HepG2 (cell line): Measurements from ENCODE around the gene PRR35. TPM values are rescaled to one million over a fixed set of nuclear protein-coding genes. Genes with fewer than 3 reads are reported as not detected.

Experiments
- FOSL2 ChIP-seq: sonication (generic); formaldehyde crosslinking; IDR thresholded peaks from 2 replicates; pipeline ENCODE4 v1.4.0; 2020; ENCODE audit warnings: missing genetic modification reagents
- KDM5B ChIP-seq: sonication (generic); formaldehyde crosslinking; IDR thresholded peaks from 2 replicates; pipeline ENCODE4 v1.4.0; 2020; ENCODE audit warnings: missing genetic modification reagents, mild to moderate bottlenecking, borderline replicate concordance
- KLF11 ChIP-seq: IDR thresholded peaks from 2 replicates; pipeline ENCODE4 v1.6.1; 2016; ENCODE audit warnings: missing compliant biosample characterization
- NCOR1 ChIP-seq: fragments of 200-600 bp; sonication (generic); IDR thresholded peaks from 2 replicates; pipeline ENCODE4 v1.7.0; 2017; ENCODE audit warnings: antibody characterized with exemption, low read length, borderline replicate concordance
- NFKBIZ ChIP-seq: IDR thresholded peaks from 2 replicates; pipeline ENCODE4 v1.6.1; 2018; ENCODE audit warnings: missing genetic modification reagents, missing compliant biosample characterization
- SRSF1 ChIP-seq: fragments of 200-400 bp; formaldehyde crosslinking; optimal IDR thresholded peaks from 2 replicates; pipeline ENCODE3; 2017; ENCODE audit warnings: mild to moderate bottlenecking, low read depth, low read length, moderate library complexity
- ZFAT ChIP-seq: sonication (generic); formaldehyde crosslinking; conservative IDR thresholded peaks from 2 replicates; pipeline ENCODE4 v1.8.1; 2023; ENCODE audit warnings: missing genetic modification reagents, inconsistent platforms
- ZMYM4 ChIP-seq: sonication (generic); formaldehyde crosslinking; IDR thresholded peaks from 2 replicates; pipeline ENCODE4 v1.8.1; 2023; ENCODE audit warnings: mild to moderate bottlenecking, missing genetic modification reagents
- ZNF101 ChIP-seq: sonication (generic); formaldehyde crosslinking; IDR thresholded peaks from 2 replicates; pipeline ENCODE4 v1.4.0; 2020; ENCODE audit warnings: mild to moderate bottlenecking, low read depth, missing genetic modification reagents, borderline replicate concordance
- ZNF382 ChIP-seq: sonication (generic); formaldehyde crosslinking; IDR thresholded peaks from 2 replicates; pipeline ENCODE4 v1.5.0; 2020; ENCODE audit warnings: missing genetic modification reagents, mild to moderate bottlenecking, borderline replicate concordance
- ZNF431 ChIP-seq: sonication (generic); formaldehyde crosslinking; IDR thresholded peaks from 2 replicates; pipeline ENCODE4 v1.9.0; 2022; ENCODE audit warnings: missing genetic modification reagents, low read depth, mild to moderate bottlenecking, borderline replicate concordance
- ZNF441 ChIP-seq: sonication (generic); formaldehyde crosslinking; IDR thresholded peaks from 2 replicates; pipeline ENCODE4 v1.7.0; 2021; ENCODE audit warnings: missing genetic modification reagents, borderline replicate concordance
- ZNF530 ChIP-seq: sonication (generic); formaldehyde crosslinking; IDR thresholded peaks from 2 replicates; pipeline ENCODE4 v1.5.0; 2020; ENCODE audit warnings: low read depth, mild to moderate bottlenecking, missing genetic modification reagents
- ZNF850 ChIP-seq: sonication (generic); formaldehyde crosslinking; conservative IDR thresholded peaks from 2 replicates; pipeline ENCODE4 v1.9.0; 2021; ENCODE audit warnings: mild to moderate bottlenecking, missing genetic modification reagents
- polyA plus RNA-seq, 8 experiments: library from polyadenylated mRNA; depleted of rRNA in 3 of 8; stranded (reverse) in 7 of 8; unstranded in 1 of 8; fragments of >200 nt; fragmentation: Illumina TruSeq in 4 of 8; extraction: Trizol in 4 of 8; gene quantifications; 2 replicates each; pipeline versions ENCODE4 v1.2.1 to v1.2.3, GENCODE V29; 2011 to 2016; ENCODE audit warnings: low read depth in 4 of 8, missing spikeins in 1 of 8, mixed read lengths in 1 of 8; ENCODE audit not compliant: insufficient read depth in 1 of 8
- total RNA-seq, 5 experiments: library from RNA; depleted of rRNA; stranded (reverse); fragments of >200 nt; fragmentation: Illumina TruSeq; extraction: Trizol; gene quantifications; 2 replicates each; pipeline ENCODE4 v1.2.3, GENCODE V29; 2016; ENCODE audit warnings: low read depth in 1 of 5
- TF ChIP-seq, protein P1 (sequence below): sonication (generic); formaldehyde crosslinking; IDR thresholded peaks from 2 replicates; pipeline ENCODE4 v1.5.0; 2020; ENCODE audit warnings: missing genetic modification reagents, mild to moderate bottlenecking, borderline replicate concordance
- TF ChIP-seq, protein P2 (sequence below): IDR thresholded peaks from 2 replicates; pipeline ENCODE4 v1.6.1; 2016; ENCODE audit warnings: low read depth, missing genetic modification reagents, missing compliant biosample characterization
- TF ChIP-seq, protein P3 (sequence below): sonication (generic); formaldehyde crosslinking; conservative IDR thresholded peaks from 2 replicates; pipeline ENCODE4 v1.5.0; 2020; ENCODE audit warnings: missing genetic modification reagents
- TF ChIP-seq, protein P4 (sequence below): sonication (generic); formaldehyde crosslinking; IDR thresholded peaks from 2 replicates; pipeline ENCODE4 v1.5.1; 2020; ENCODE audit warnings: mild to moderate bottlenecking, missing genetic modification reagents, moderate library complexity

PRR35 gene
- total and polyA plus RNA-seq, 2 of the 13 experiments (the other 11 are each of a cell fraction or from before 2014, with no cell fraction given) = 0.07 to 0.16 TPM

DNA sequence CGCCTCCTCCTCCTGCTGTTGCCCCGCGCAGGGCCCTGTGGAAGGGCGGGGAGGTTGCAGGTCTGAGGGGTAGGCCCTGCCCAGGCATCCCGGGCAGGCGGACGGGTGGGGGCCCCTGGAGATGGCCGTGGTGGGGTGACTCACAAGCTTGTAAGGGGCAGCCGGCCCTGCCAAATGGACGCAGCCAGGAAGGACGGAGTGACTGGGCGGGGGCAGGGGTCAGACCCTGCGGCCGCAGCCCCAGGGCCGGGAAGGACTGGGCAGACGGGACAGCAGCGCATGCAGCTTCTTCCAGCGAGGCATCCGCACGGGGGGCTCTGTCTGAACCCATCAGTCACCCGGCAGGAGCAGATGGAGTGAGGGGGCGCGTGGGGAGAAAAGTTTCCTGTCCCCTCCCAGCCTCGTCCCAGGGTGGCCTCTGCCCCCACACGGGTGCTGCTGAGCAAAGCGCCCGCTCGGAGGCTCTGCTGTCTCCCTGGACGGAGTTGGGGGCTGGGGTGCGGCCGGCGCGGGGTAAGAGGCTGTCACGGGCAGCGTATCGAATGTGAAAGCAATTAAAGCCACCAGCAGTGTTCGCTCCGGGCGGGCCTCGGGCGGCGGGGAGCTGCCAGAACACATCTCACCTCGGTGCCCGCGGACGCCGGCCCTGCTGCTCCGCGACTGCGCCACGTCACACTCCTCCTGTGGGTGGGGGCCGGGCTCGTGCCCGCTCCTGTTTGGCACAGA is 5.4 kb upstream of the PRR35 start (continued):
- TF ChIP-seq, protein P1, sequence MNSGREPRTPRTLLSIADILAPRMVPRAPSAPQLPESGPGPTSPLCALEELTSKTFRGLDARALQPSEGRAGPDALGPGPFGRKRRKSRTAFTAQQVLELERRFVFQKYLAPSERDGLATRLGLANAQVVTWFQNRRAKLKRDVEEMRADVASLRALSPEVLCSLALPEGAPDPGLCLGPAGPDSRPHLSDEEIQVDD (CRISPR knock-in tag) = no peak
- TF ChIP-seq, protein P2, sequence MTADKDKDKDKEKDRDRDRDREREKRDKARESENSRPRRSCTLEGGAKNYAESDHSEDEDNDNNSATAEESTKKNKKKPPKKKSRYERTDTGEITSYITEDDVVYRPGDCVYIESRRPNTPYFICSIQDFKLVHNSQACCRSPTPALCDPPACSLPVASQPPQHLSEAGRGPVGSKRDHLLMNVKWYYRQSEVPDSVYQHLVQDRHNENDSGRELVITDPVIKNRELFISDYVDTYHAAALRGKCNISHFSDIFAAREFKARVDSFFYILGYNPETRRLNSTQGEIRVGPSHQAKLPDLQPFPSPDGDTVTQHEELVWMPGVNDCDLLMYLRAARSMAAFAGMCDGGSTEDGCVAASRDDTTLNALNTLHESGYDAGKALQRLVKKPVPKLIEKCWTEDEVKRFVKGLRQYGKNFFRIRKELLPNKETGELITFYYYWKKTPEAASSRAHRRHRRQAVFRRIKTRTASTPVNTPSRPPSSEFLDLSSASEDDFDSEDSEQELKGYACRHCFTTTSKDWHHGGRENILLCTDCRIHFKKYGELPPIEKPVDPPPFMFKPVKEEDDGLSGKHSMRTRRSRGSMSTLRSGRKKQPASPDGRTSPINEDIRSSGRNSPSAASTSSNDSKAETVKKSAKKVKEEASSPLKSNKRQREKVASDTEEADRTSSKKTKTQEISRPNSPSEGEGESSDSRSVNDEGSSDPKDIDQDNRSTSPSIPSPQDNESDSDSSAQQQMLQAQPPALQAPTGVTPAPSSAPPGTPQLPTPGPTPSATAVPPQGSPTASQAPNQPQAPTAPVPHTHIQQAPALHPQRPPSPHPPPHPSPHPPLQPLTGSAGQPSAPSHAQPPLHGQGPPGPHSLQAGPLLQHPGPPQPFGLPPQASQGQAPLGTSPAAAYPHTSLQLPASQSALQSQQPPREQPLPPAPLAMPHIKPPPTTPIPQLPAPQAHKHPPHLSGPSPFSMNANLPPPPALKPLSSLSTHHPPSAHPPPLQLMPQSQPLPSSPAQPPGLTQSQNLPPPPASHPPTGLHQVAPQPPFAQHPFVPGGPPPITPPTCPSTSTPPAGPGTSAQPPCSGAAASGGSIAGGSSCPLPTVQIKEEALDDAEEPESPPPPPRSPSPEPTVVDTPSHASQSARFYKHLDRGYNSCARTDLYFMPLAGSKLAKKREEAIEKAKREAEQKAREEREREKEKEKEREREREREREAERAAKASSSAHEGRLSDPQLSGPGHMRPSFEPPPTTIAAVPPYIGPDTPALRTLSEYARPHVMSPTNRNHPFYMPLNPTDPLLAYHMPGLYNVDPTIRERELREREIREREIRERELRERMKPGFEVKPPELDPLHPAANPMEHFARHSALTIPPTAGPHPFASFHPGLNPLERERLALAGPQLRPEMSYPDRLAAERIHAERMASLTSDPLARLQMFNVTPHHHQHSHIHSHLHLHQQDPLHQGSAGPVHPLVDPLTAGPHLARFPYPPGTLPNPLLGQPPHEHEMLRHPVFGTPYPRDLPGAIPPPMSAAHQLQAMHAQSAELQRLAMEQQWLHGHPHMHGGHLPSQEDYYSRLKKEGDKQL (CRISPR knock-in tag) = no peak
- TF ChIP-seq NFKBIZ (CRISPR knock-in tag) (no peak), FOSL2 (CRISPR knock-in tag) (no peak), ZMYM4 (no peak), SRSF1 (peak; percentile 69), ZNF382 (no peak), KLF11 (CRISPR knock-in tag) (no peak), ZNF441 (no peak), NCOR1 (no peak), ZNF850 (CRISPR knock-in tag) (peak; percentile 18; the same call in 1 of the 2 replicates), KDM5B (CRISPR knock-in tag) (no peak), ZNF101 (CRISPR knock-in tag) (no peak), ZFAT (no peak), ZNF431 (CRISPR knock-in tag) (no peak), ZNF530 (CRISPR knock-in tag) (no peak)
- TF ChIP-seq, protein P3, sequence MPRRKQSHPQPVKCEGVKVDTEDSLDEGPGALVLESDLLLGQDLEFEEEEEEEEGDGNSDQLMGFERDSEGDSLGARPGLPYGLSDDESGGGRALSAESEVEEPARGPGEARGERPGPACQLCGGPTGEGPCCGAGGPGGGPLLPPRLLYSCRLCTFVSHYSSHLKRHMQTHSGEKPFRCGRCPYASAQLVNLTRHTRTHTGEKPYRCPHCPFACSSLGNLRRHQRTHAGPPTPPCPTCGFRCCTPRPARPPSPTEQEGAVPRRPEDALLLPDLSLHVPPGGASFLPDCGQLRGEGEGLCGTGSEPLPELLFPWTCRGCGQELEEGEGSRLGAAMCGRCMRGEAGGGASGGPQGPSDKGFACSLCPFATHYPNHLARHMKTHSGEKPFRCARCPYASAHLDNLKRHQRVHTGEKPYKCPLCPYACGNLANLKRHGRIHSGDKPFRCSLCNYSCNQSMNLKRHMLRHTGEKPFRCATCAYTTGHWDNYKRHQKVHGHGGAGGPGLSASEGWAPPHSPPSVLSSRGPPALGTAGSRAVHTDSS (CRISPR knock-in tag) = no peak
- TF ChIP-seq, protein P4, sequence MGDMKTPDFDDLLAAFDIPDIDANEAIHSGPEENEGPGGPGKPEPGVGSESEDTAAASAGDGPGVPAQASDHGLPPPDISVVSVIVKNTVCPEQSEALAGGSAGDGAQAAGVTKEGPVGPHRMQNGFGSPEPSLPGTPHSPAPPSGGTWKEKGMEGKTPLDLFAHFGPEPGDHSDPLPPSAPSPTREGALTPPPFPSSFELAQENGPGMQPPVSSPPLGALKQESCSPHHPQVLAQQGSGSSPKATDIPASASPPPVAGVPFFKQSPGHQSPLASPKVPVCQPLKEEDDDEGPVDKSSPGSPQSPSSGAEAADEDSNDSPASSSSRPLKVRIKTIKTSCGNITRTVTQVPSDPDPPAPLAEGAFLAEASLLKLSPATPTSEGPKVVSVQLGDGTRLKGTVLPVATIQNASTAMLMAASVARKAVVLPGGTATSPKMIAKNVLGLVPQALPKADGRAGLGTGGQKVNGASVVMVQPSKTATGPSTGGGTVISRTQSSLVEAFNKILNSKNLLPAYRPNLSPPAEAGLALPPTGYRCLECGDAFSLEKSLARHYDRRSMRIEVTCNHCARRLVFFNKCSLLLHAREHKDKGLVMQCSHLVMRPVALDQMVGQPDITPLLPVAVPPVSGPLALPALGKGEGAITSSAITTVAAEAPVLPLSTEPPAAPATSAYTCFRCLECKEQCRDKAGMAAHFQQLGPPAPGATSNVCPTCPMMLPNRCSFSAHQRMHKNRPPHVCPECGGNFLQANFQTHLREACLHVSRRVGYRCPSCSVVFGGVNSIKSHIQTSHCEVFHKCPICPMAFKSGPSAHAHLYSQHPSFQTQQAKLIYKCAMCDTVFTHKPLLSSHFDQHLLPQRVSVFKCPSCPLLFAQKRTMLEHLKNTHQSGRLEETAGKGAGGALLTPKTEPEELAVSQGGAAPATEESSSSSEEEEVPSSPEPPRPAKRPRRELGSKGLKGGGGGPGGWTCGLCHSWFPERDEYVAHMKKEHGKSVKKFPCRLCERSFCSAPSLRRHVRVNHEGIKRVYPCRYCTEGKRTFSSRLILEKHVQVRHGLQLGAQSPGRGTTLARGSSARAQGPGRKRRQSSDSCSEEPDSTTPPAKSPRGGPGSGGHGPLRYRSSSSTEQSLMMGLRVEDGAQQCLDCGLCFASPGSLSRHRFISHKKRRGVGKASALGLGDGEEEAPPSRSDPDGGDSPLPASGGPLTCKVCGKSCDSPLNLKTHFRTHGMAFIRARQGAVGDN (CRISPR knock-in tag) = peak; percentile 42
